Fibroblast of peridontal ligament (primary cell): Measurements from ENCODE around the gene CD99L2.
A peak's percentile ranks its signal among the peaks of the same experiment; 100 is the strongest.

ENCODE experiments used
- DNase-seq: peaks from one replicate; pipeline ENCODE4 v3.0.0-alpha.2; 2010; ENCODE audit errors: extremely low read depth

The CD99L2 gene

GRCh38 chrX:150790021-150790420 is 108.4 kb downstream of the CD99L2 start:
- no peak for DNase-seq

- no peak for DNase-seq
Observed at GRCh38 chrX:150781677-150782076, 116.8 kb downstream of the CD99L2 start.

GRCh38 chrX:150779385-150779784 is 119.1 kb downstream of the CD99L2 start:
- DNase-seq, result no peak

- no peak for DNase-seq
Observed at GRCh38 chrX:150777328-150777992, 121.0 kb downstream of the CD99L2 start.

- DNase-seq, result no peak
Observed at GRCh38 chrX:150775569-150776350, 122.7 kb downstream of the CD99L2 start.

- no peak for DNase-seq
Observed at GRCh38 chrX:150774798-150775568, 123.5 kb downstream of the CD99L2 start.

- DNase-seq, result no peak
Observed at GRCh38 chrX:150773634-150774033, 124.8 kb downstream of the CD99L2 start.

GRCh38 chrX:150773117-150773516 is 125.4 kb downstream of the CD99L2 start:
- no peak for DNase-seq

GRCh38 chrX:150772150-150772970 is 126.1 kb downstream of the CD99L2 start:
- DNase-seq, result peak; percentile 54

GRCh38 chrX:150771116-150771515 is 127.4 kb downstream of the CD99L2 start:
- no peak for DNase-seq

GRCh38 chrX:150770623-150771022 is 127.8 kb downstream of the CD99L2 start:
- no peak for DNase-seq

- no peak for DNase-seq
Observed at GRCh38 chrX:150769408-150769807, 129.1 kb downstream of the CD99L2 start.

- DNase-seq, result no peak
Observed at GRCh38 chrX:150768580-150769190, 129.8 kb downstream of the CD99L2 start.

GRCh38 chrX:150768132-150768485 is 130.4 kb downstream of the CD99L2 start:
- no peak for DNase-seq

GRCh38 chrX:150767475-150768131 is 130.9 kb downstream of the CD99L2 start:
- DNase-seq, result peak; percentile 85

- peak; percentile 13 for DNase-seq
Observed at GRCh38 chrX:150767045-150767395, 131.4 kb downstream of the CD99L2 start.

- DNase-seq, result no peak
Observed at GRCh38 chrX:150766351-150767044, 132.0 kb downstream of the CD99L2 start.

GRCh38 chrX:150765782-150766350 is 132.6 kb downstream of the CD99L2 start:
- no peak for DNase-seq

GRCh38 chrX:150765237-150765636 is 133.2 kb downstream of the CD99L2 start:
- DNase-seq, result no peak

- no peak for DNase-seq
Observed at GRCh38 chrX:150763810-150764209, 134.7 kb downstream of the CD99L2 start.
